SK-N-MC (cell line): ENCODE measurements around the gene TNN.

Source experiments
- DNase-seq: peaks from one replicate; pipeline ENCODE4 v3.0.0-alpha.2; 2011; ENCODE audit warnings: low read depth, low spot score
- H3K27ac ChIP-seq: fragments of 200-600 bp; sonication (generic); 2 replicates; pipeline ENCODE4 v1.5.1; 2016; ENCODE audit warnings: mixed run types
- H3K36me3 ChIP-seq: fragments of 200-600 bp; sonication (generic); 2 replicates; pipeline ENCODE4 v1.6.1; 2017; ENCODE audit warnings: antibody characterized with exemption, low read length, mixed read lengths; ENCODE audit not compliant: insufficient read depth
- H3K4me3 ChIP-seq: fragments of 200-600 bp; sonication (generic); 2 replicates; pipeline ENCODE4 v1.5.1; 2016
- H3K9ac ChIP-seq: fragments of 200-600 bp; sonication (generic); 2 replicates; pipeline ENCODE4 v1.8.0; 2017; ENCODE audit warnings: mixed run types, mixed read lengths; ENCODE audit not compliant: insufficient read length
- H3K9me3 ChIP-seq: fragments of 200-600 bp; sonication (generic); 2 replicates; pipeline ENCODE4 v1.6.1; 2017; ENCODE audit warnings: low read depth, mild to moderate bottlenecking, antibody characterized with exemption, low read length, moderate library complexity, mixed read lengths
- EZH2 ChIP-seq: fragments of 200-600 bp; sonication (generic); IDR thresholded peaks from one replicate; pipeline ENCODE4 v1.6.1; 2017; ENCODE audit warnings: antibody characterized with exemption
- FOXP2 ChIP-seq: optimal IDR thresholded peaks from 2 replicates; pipeline ENCODE3; 2011; ENCODE audit warnings: mild to moderate bottlenecking, moderate library complexity; ENCODE audit not compliant: insufficient read depth; ENCODE audit errors: extremely low read length, control extremely low read depth
- POLR2AphosphoS5 ChIP-seq: IDR thresholded peaks from 2 replicates; pipeline ENCODE4 v1.6.1; 2012; ENCODE audit warnings: mild to moderate bottlenecking, low read depth, low read length, borderline replicate concordance

The TNN gene

GRCh38 chr1:175174309-175175102 is 106.9 kb downstream of the TNN start:
- Histone ChIP-seq H3K36me3 (no peaks in the 10 kb centered on the region), H3K9ac (no peak overlapping the region), H3K27ac (no peak overlapping the region), H3K4me3 (no peak overlapping the region), H3K9me3 (no peaks in the 10 kb centered on the region)
- DNase-seq: no peak
- no peak for TF ChIP-seq POLR2AphosphoS5
- no peak for TF ChIP-seq FOXP2
- TF ChIP-seq EZH2: no peak

- DNase-seq: no peak
- H3K4me3 ChIP-seq: no peak overlapping the region
- no peak overlapping the region for H3K27ac ChIP-seq
- no peak for TF ChIP-seq EZH2
- no peak for TF ChIP-seq POLR2AphosphoS5
- TF ChIP-seq FOXP2: no peak
- H3K9me3 ChIP-seq: no peaks in the 10 kb centered on the region
- no peaks in the 10 kb centered on the region for H3K36me3 ChIP-seq
- no peak overlapping the region for H3K9ac ChIP-seq
These were observed 108.6 kb downstream of the TNN start for GRCh38 chr1:175176246-175176645.

- DNase-seq: no peak
- TF ChIP-seq POLR2AphosphoS5: no peak
- no peak for TF ChIP-seq EZH2
- TF ChIP-seq FOXP2: no peak
- H3K9ac ChIP-seq: no peak overlapping the region
- no peak overlapping the region for H3K27ac ChIP-seq
- H3K4me3 ChIP-seq: no peak overlapping the region
- no peaks in the 10 kb centered on the region for H3K9me3 ChIP-seq
- no peaks in the 10 kb centered on the region for H3K36me3 ChIP-seq
These were observed 110.4 kb downstream of the TNN start for GRCh38 chr1:175178056-175178455.

- DNase-seq: no peak
- H3K4me3 ChIP-seq: no peak overlapping the region
- H3K9ac ChIP-seq: no peak overlapping the region
- H3K27ac ChIP-seq: no peak overlapping the region
- no peaks in the 10 kb centered on the region for H3K36me3 ChIP-seq
- no peaks in the 10 kb centered on the region for H3K9me3 ChIP-seq
- TF ChIP-seq EZH2 (no peak), FOXP2 (no peak), POLR2AphosphoS5 (no peak)
These were observed 110.8 kb downstream of the TNN start for GRCh38 chr1:175178456-175178855.

- Histone ChIP-seq H3K36me3 (no peaks in the 10 kb centered on the region), H3K9ac (no peak overlapping the region), H3K9me3 (no peaks in the 10 kb centered on the region), H3K4me3 (no peak overlapping the region), H3K27ac (no peak overlapping the region)
- no peak for TF ChIP-seq EZH2
- DNase-seq: no peak
These were observed 112.4 kb downstream of the TNN start for GRCh38 chr1:175179837-175180590.

GRCh38 chr1:175182201-175182746 is 114.6 kb downstream of the TNN start:
- no peak for DNase-seq
- H3K9ac ChIP-seq: no peak overlapping the region
- no peak overlapping the region for H3K4me3 ChIP-seq
- H3K36me3 ChIP-seq: no peaks in the 10 kb centered on the region
- H3K27ac ChIP-seq: no peak overlapping the region
- TF ChIP-seq FOXP2: no peak
- no peak for TF ChIP-seq POLR2AphosphoS5
- no peak for TF ChIP-seq EZH2
- no peaks in the 10 kb centered on the region for H3K9me3 ChIP-seq

GRCh38 chr1:175183586-175183985 is 116.0 kb downstream of the TNN start:
- DNase-seq: no peak
- TF ChIP-seq EZH2: no peak
- TF ChIP-seq FOXP2: no peak
- TF ChIP-seq POLR2AphosphoS5: no peak
- H3K4me3 ChIP-seq: no peak overlapping the region
- H3K9me3 ChIP-seq: no peaks in the 10 kb centered on the region
- no peaks in the 10 kb centered on the region for H3K36me3 ChIP-seq
- H3K9ac ChIP-seq: no peak overlapping the region
- H3K27ac ChIP-seq: no peak overlapping the region

- DNase-seq: no peak
- no peak overlapping the region for H3K9ac ChIP-seq
- no peak for TF ChIP-seq FOXP2
- TF ChIP-seq POLR2AphosphoS5: no peak
- TF ChIP-seq EZH2: no peak
These were observed 118.3 kb downstream of the TNN start for GRCh38 chr1:175185903-175186302.

More at GRCh38 chr1:175185903-175186302, 118.3 kb downstream of the TNN start:
- H3K27ac ChIP-seq: no peak overlapping the region
- no peaks in the 10 kb centered on the region for H3K36me3 ChIP-seq
- H3K4me3 ChIP-seq: no peak overlapping the region
- no peaks in the 10 kb centered on the region for H3K9me3 ChIP-seq
